NT2/D1 (cell line): ENCODE measurements around the gene CLASP1.

ENCODE experiments used
- YY1 ChIP-seq: IDR thresholded peaks from 2 replicates; pipeline ENCODE4 v1.6.1; 2011; ENCODE audit not compliant: insufficient read length, insufficient read depth
- ZNF274 ChIP-seq: IDR thresholded peaks from 2 replicates; pipeline ENCODE4 v1.6.1; 2011; ENCODE audit warnings: mild to moderate bottlenecking, low read depth, low read length

DNA sequence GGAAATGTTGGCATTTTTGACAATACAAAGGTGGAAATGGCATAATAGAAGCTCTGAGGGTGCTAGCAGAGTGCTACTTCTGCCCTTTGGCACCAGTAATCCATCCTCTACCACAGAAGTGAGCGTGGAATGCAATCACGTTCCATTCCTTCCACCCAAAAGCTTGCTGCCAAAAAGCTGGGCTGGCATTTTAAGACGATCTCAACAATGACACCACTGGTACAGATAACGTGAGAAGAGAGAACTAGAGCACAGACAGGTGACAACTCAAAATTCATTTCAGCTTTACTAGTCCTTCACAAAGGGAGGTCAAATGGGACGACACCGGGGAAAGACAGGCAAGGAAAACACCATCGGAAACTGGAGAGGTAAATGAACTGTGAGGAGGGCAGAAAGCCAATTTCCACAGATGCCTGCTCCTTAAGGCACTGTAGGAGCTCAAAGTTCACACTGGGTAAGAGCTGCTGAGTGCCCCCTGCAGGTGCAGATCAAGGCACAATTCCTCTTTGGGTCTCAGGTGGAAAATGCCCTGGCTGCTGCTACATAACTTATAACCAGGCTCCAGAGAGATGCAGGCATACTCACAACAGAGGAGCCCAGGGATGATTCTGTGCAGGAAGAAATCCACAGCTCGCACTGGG lies 169.3 kb downstream of the CLASP1 start:
- TF ChIP-seq YY1 (no peak), ZNF274 (no peak)
